Measurements from ENCODE around the gene FURIN. TPM values are rescaled to one million over a fixed set of nuclear protein-coding genes. Genes with fewer than 3 reads are reported as not detected.

The FURIN gene
- total and polyA plus RNA-seq, 2 of the 4 experiments (the other 2 are of a cell fraction) = 34.8 to 54.3 TPM

GRCh38 chr15:90838139-90838538 is 30.2 kb upstream of the FURIN start:
- no peak overlapping the region for H4K91ac ChIP-seq (ENCODE audit: insufficient read depth, low read depth, low read length)
- no peak overlapping the region for H3K18ac ChIP-seq (ENCODE audit: low read depth, low read length)
- in situ Hi-C loops (cut with MboI; ENCODE audit: low sequenced_read_pairs) = no loop called here
- H4K20me1 ChIP-seq (ENCODE audit: insufficient read depth, low read length) = no peaks in the 10 kb centered on the region; the same call in 1 of the 2 replicates
- dilution Hi-C loops (cut with HindIII; ENCODE audit: low sequenced_read_pairs, unreplicated experiment) = no loop called here
- no peak overlapping the region for H3K56ac ChIP-seq (ENCODE audit: extremely low read depth, insufficient read depth, low read length)
- H3K4me3 ChIP-seq (ENCODE audit: insufficient read depth, low read depth, low read length) = no peak overlapping the region
- no peak overlapping the region for H2BK20ac ChIP-seq (ENCODE audit: low read depth, low read length)
- no peak overlapping the region for H2BK15ac ChIP-seq (ENCODE audit: low read depth, low read length)
- H3K4me1 ChIP-seq (ENCODE audit: control insufficient read depth, insufficient read depth, low read length) = peaks cover 2% of the 10 kb centered on the region
- TF ChIP-seq POLR2A (IDR thresholded peaks at IDR 0.05; ENCODE audit: low read depth, low read length) (no peak), BHLHE40 (IDR thresholded peaks at IDR 0.05; ENCODE audit: low read depth, low read length) (no peak), FOS (IDR thresholded peaks at IDR 0.05; ENCODE audit: low read depth, low read length) (no peak), SMC3 (IDR thresholded peaks at IDR 0.05; ENCODE audit: low read depth, low read length) (no peak), RCOR1 (IDR thresholded peaks at IDR 0.05; ENCODE audit: insufficient replicate concordance, low read length) (no peak), ELK1 (IDR thresholded peaks at IDR 0.05; ENCODE audit: borderline replicate concordance, low read depth, low read length) (no peak), RFX5 (IDR thresholded peaks at IDR 0.05; ENCODE audit: low read depth, low read length) (no peak), MAZ (IDR thresholded peaks at IDR 0.05; ENCODE audit: borderline replicate concordance, low read depth, low read length) (no peak), CTCF (conservative IDR thresholded peaks at IDR 0.05; ENCODE audit: low read depth, low read length) (no peak), RAD21 (IDR thresholded peaks at IDR 0.05; ENCODE audit: low read length) (no peak), CEBPB (IDR thresholded peaks at IDR 0.05; ENCODE audit: low read depth, low read length) (no peak), NFE2L2 (IDR thresholded peaks at IDR 0.05; ENCODE audit: low read depth, low read length) (no peak), MAFK (IDR thresholded peaks at IDR 0.05; ENCODE audit: low read depth, low read length) (no peak)
- DNase-seq (no peak), ATAC-seq (ENCODE audit: low read depth) (no peak)
- no peak overlapping the region for H3K27ac ChIP-seq (ENCODE audit: insufficient read depth, low read length)
- no peaks in the 10 kb centered on the region for H3K36me3 ChIP-seq (ENCODE audit: control insufficient read depth, insufficient read depth, low read length)
- BruUV-seq (replicated peaks) = no TSS peak
- no peaks in the 10 kb centered on the region for H3K9me3 ChIP-seq (ENCODE audit: control insufficient read depth, insufficient read depth, low read length)
- no CpG with 5 or more reads among the region's 15 CpGs for WGBS, 2 experiments (ENCODE audit: extremely low coverage in 2 of 2, insufficient read length in 1 of 2)
- no peaks in the 10 kb centered on the region for H3K79me1 ChIP-seq (ENCODE audit: low read depth in 1 of 2, low read length in 2 of 2)
- no peak overlapping the region for H2AK9ac ChIP-seq (replicated peaks; ENCODE audit: low read depth, low read length, poor library complexity)
- no peak overlapping the region for H2BK120ac ChIP-seq (ENCODE audit: low read depth, low read length)
- no peak overlapping the region for H4K5ac ChIP-seq (ENCODE audit: low read depth, low read length)
- no peak overlapping the region for H2BK5ac ChIP-seq (ENCODE audit: low read depth, low read length, poor library complexity, severe bottlenecking)
- POLR2A ChIA-PET (ENCODE audit: unreplicated experiment) = no interaction called here
- no peak overlapping the region for H4K8ac ChIP-seq (ENCODE audit: low read depth in 2 of 2, low read length in 2 of 2)
- H2AK5ac ChIP-seq (ENCODE audit: low read depth, low read length) = peak overlapping the region; percentile 17; the same call in 1 of the 2 replicates
- H3K14ac ChIP-seq (replicated peaks; ENCODE audit: low read depth, low read length) = no peak overlapping the region
- H3K9me1 ChIP-seq (ENCODE audit: insufficient read depth, low read length) = no peaks in the 10 kb centered on the region
- H3K4me2 ChIP-seq (ENCODE audit: low read depth, low read length) = no peak overlapping the region
- CTCF ChIA-PET = no interaction called here
- H3K9ac ChIP-seq (ENCODE audit: low read depth, low read length) = no peak overlapping the region
- intact Hi-C loops (cut with micrococcal nuclease) = no loop called here
- H3K23ac ChIP-seq (ENCODE audit: low read depth, low read length) = no peak overlapping the region
- no peak overlapping the region for H3K4ac ChIP-seq (ENCODE audit: low read depth, low read length)
- H2AFZ ChIP-seq (replicated peaks; ENCODE audit: low read length, poor library complexity) = no peak overlapping the region
- peaks cover 8% of the 10 kb centered on the region for H3K27me3 ChIP-seq (ENCODE audit: control insufficient read depth, insufficient read depth, low read length)

Data from IMR-90 (cell line).